B cell (primary cell): Measurements from ENCODE around the gene CCL20. TPM values are rescaled to one million over a fixed set of nuclear protein-coding genes. Genes with fewer than 3 reads are reported as not detected.

Experiments
- ATAC-seq: fragments of 200-7000 bp; cut with Tn5 transposase; one replicate; pipeline ENCODE4 v1.10.0; 2021; ENCODE audit warnings: low read depth, mild to moderate bottlenecking, moderate number of reproducible peaks, moderate library complexity
- CTCF ChIA-PET: fragments of 350-600 bp; sonication (Branson Sonifier 250); formaldehyde crosslinking; loops from one replicate; lab custom pipeline; 2021; ENCODE audit warnings: antibody characterized with exemption, inconsistent platforms; lab: Charles Lee
- POLR2A ChIA-PET: fragments of 350-600 bp; sonication (Branson Sonifier 250); formaldehyde crosslinking; loops from one replicate; lab custom pipeline; 2021; ENCODE audit warnings: antibody characterized with exemption; lab: Charles Lee
- DNase-seq: peaks from one replicate; pipeline ENCODE4 v3.0.0; 2013
- H2AFZ ChIP-seq: 2 replicates; pipeline ENCODE4 v1.6.1; 2012; ENCODE audit warnings: mild to moderate bottlenecking, low read depth, low read length; ENCODE audit not compliant: insufficient read depth, poor library complexity, severe bottlenecking
- H3K27ac ChIP-seq, 2 donors: 1 replicate in 1 of 2; 2 replicates in 1 of 2; pipeline ENCODE4 v1.5.1; 2012 to 2013; ENCODE audit warnings: low read length in 2 of 2, mild to moderate bottlenecking in 2 of 2, moderate library complexity in 1 of 2
- H3K27me3 ChIP-seq, 4 experiments: fragments of 200-600 bp in 1 of 4; sonication (generic) in 1 of 4; replicated peaks in 1 of 4; 1 replicate in 2 of 4; 2 replicates in 2 of 4; pipeline versions ENCODE4 v1.6.1 to v1.7.0; 2013 to 2016; ENCODE audit warnings: low read length in 3 of 4, mild to moderate bottlenecking in 2 of 4, mixed read lengths in 1 of 4, moderate library complexity in 1 of 4; ENCODE audit not compliant: insufficient read depth in 4 of 4, control insufficient read depth in 3 of 4; ENCODE audit errors: control extremely low read depth in 1 of 4
- H3K36me3 ChIP-seq, 2 experiments: replicated peaks in 1 of 2; 1 replicate in 1 of 2; 2 replicates in 1 of 2; pipeline versions ENCODE4 v1.6.1 to v1.7.1; 2013; ENCODE audit warnings: low read length in 1 of 2; ENCODE audit not compliant: insufficient read depth in 2 of 2, control insufficient read depth in 1 of 2; ENCODE audit errors: control extremely low read depth in 1 of 2, extremely low read depth in 1 of 2
- H3K4me1 ChIP-seq, 2 donors: fragments of 200-600 bp in 1 of 2; sonication (generic) in 1 of 2; 1 replicate in 1 of 2; 2 replicates in 1 of 2; pipeline versions ENCODE4 v1.5.1 to v1.6.1; 2013 to 2017; ENCODE audit warnings: low read length in 2 of 2; ENCODE audit not compliant: control insufficient read depth in 2 of 2, insufficient read depth in 2 of 2
- H3K4me2 ChIP-seq: replicated peaks from 2 replicates; pipeline ENCODE3; 2012; ENCODE audit warnings: mild to moderate bottlenecking, low read depth, low read length; ENCODE audit not compliant: poor library complexity, severe bottlenecking
- H3K4me3 ChIP-seq, 5 experiments: fragments of 200-600 bp in 1 of 5; sonication (generic) in 1 of 5; 1 replicate in 3 of 5; 2 replicates in 2 of 5; pipeline versions ENCODE4 v1.5.1 to v1.7.0; 2011 to 2016; ENCODE audit warnings: low read length in 4 of 5, mild to moderate bottlenecking in 4 of 5, low read depth in 2 of 5, control low read depth in 1 of 5, moderate library complexity in 1 of 5; ENCODE audit not compliant: insufficient read depth in 1 of 5; ENCODE audit errors: control extremely low read depth in 1 of 5, extremely low read depth in 1 of 5
- H3K79me2 ChIP-seq: fragments of 200-600 bp; sonication (generic); one replicate; pipeline ENCODE4 v1.6.0; 2016; ENCODE audit warnings: low read length; ENCODE audit not compliant: control insufficient read depth, insufficient read depth
- H3K9ac ChIP-seq: fragments of 200-600 bp; sonication (generic); 2 replicates; pipeline ENCODE4 v1.6.1; 2017; ENCODE audit warnings: mild to moderate bottlenecking, low read length, moderate library complexity
- H3K9me3 ChIP-seq, 3 donors: one replicate each; pipeline versions ENCODE4 v1.6.1 to v1.7.1; 2013; ENCODE audit warnings: low read length in 2 of 3; ENCODE audit not compliant: control insufficient read depth in 2 of 3, insufficient read depth in 1 of 3; ENCODE audit errors: control extremely low read depth in 1 of 3
- H4K20me1 ChIP-seq: 2 replicates; pipeline ENCODE4 v1.6.0; 2012; ENCODE audit warnings: mild to moderate bottlenecking, low read length; ENCODE audit not compliant: insufficient read depth, control insufficient read depth, poor library complexity, severe bottlenecking
- H3K27ac Mint-ChIP-seq: one replicate; pipeline ENCODE4 v1.8.0; 2021; ENCODE audit warnings: mixed read lengths
- H3K27me3 Mint-ChIP-seq: one replicate; pipeline ENCODE4 v1.8.0; 2021; ENCODE audit warnings: mixed read lengths
- H3K4me1 Mint-ChIP-seq: one replicate; pipeline ENCODE4 v1.8.0; 2021; ENCODE audit warnings: mixed read lengths
- H3K4me3 Mint-ChIP-seq: one replicate; pipeline ENCODE4 v1.8.0; 2021; ENCODE audit warnings: mixed read lengths
- H3K9me3 Mint-ChIP-seq: one replicate; pipeline ENCODE4 v1.8.0; 2022; ENCODE audit warnings: mixed read lengths; ENCODE audit not compliant: insufficient read depth
- EZH2 ChIP-seq: IDR thresholded peaks from 2 replicates; pipeline ENCODE4 v1.6.1; 2012; ENCODE audit warnings: borderline replicate concordance, low read depth, mild to moderate bottlenecking, moderate library complexity, low read length; ENCODE audit not compliant: insufficient read depth, poor library complexity, severe bottlenecking
- WGBS: methylation state at CpG from one replicate; pipeline ENCODE4 v1.1.5; 2013; ENCODE audit warnings: missing lambda C conversion rate; ENCODE audit not compliant: insufficient coverage; 5-methylcytosine and 5-hydroxymethylcytosine counted together
- intact Hi-C: fragments of 100-400 bp; cut with micrococcal nuclease; formaldehyde crosslinking; loops from one replicate; pipeline ENCODE4 v1.10.0; 2022
- polyA plus RNA-seq: library from polyadenylated mRNA; depleted of rRNA; stranded (reverse); fragments of >200 nt; gene quantifications from 2 replicates; pipeline ENCODE4 v1.2.3, GENCODE V29; 2012
- total RNA-seq, 2 donors: library from RNA; stranded (reverse); fragments of 120-200 nt in 1 of 2; gene quantifications; 1 replicate in 1 of 2; 2 replicates in 1 of 2; pipeline versions ENCODE4 v1.2.3 to v1.2.4, GENCODE V29; 2013 to 2022
- TF ChIP-seq, protein P1 (sequence below): fragments of 200-600 bp; IDR thresholded peaks from one replicate; pipeline ENCODE4 v1.8.0; 2022; ENCODE audit warnings: antibody characterized with exemption, mild to moderate bottlenecking

Gene CCL20
- total and polyA plus RNA-seq, 2 donors (not counting 1 experiment from before 2014, with no cell fraction given) = 0.31 TPM; not detected in 1

GRCh38 chr2:227780981-227781615 lies 32.5 kb upstream of the CCL20 start:
- ChIA-PET POLR2A (no interaction called here), CTCF (interaction anchor here (2.0 kb wide), 1 partner anchor 15 kb away, joined by 7 read pairs; no protein-coding TSS in a partner anchor)
- Histone ChIP-seq H4K20me1 (no peaks in the 10 kb centered on the region), H3K27ac (no peak overlapping the region), H3K27me3 (peaks cover 0 to 3% (median 0%) of the 10 kb centered on the region in 4 experiments), H3K4me3 (no peak overlapping the region), H2AFZ (no peak overlapping the region), H3K79me2 (no peaks in the 10 kb centered on the region), H3K4me2 (no peak overlapping the region), H3K36me3 (no peaks in the 10 kb centered on the region), H3K9me3 (no peaks in the 10 kb centered on the region), H3K4me1 (peaks cover 4 to 16% of the 10 kb centered on the region in 2 donors), H3K9ac (no peak overlapping the region)
- DNase-seq (no peak), ATAC-seq (no peak)
- H3K4me1 Mint-ChIP-seq = peaks cover 11% of the 10 kb centered on the region
- 93% methylated on average over 12 of the region's 14 CpGs for WGBS
- no peak for TF ChIP-seq EZH2
- TF ChIP-seq, protein P1, sequence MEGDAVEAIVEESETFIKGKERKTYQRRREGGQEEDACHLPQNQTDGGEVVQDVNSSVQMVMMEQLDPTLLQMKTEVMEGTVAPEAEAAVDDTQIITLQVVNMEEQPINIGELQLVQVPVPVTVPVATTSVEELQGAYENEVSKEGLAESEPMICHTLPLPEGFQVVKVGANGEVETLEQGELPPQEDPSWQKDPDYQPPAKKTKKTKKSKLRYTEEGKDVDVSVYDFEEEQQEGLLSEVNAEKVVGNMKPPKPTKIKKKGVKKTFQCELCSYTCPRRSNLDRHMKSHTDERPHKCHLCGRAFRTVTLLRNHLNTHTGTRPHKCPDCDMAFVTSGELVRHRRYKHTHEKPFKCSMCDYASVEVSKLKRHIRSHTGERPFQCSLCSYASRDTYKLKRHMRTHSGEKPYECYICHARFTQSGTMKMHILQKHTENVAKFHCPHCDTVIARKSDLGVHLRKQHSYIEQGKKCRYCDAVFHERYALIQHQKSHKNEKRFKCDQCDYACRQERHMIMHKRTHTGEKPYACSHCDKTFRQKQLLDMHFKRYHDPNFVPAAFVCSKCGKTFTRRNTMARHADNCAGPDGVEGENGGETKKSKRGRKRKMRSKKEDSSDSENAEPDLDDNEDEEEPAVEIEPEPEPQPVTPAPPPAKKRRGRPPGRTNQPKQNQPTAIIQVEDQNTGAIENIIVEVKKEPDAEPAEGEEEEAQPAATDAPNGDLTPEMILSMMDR = no peak
- no peak overlapping the region for H3K4me3 Mint-ChIP-seq
- no peaks in the 10 kb centered on the region for H3K9me3 Mint-ChIP-seq
- intact Hi-C loops = no loop called here
- H3K27me3 Mint-ChIP-seq = peaks cover 13% of the 10 kb centered on the region
- no peak overlapping the region for H3K27ac Mint-ChIP-seq

GRCh38 chr2:227781841-227782240 lies 31.8 kb upstream of the CCL20 start:
- TF ChIP-seq EZH2 = no peak
- TF ChIP-seq, protein P1 = no peak
- Mint-ChIP-seq H3K4me3 (no peak overlapping the region), H3K4me1 (peaks cover 11% of the 10 kb centered on the region), H3K27me3 (peaks cover 13% of the 10 kb centered on the region), H3K9me3 (no peaks in the 10 kb centered on the region), H3K27ac (no peak overlapping the region)
- 89% methylated on average over 7 of the region's 8 CpGs for WGBS
- H4K20me1 ChIP-seq = no peaks in the 10 kb centered on the region
- no peak overlapping the region for H2AFZ ChIP-seq
- peaks cover 0 to 5% (median 0%) of the 10 kb centered on the region in 4 experiments for H3K27me3 ChIP-seq
- H3K36me3 ChIP-seq = no peaks in the 10 kb centered on the region
- intact Hi-C loops = no loop called here
- peaks cover 4 to 16% of the 10 kb centered on the region in 2 donors for H3K4me1 ChIP-seq
- POLR2A ChIA-PET = no interaction called here
- H3K27ac ChIP-seq = no peak overlapping the region
- DNase-seq = no peak
- H3K4me2 ChIP-seq = no peak overlapping the region
- ATAC-seq = no peak
- CTCF ChIA-PET = no interaction called here
- H3K9ac ChIP-seq = no peak overlapping the region
- no peaks in the 10 kb centered on the region for H3K79me2 ChIP-seq
- no peaks in the 10 kb centered on the region for H3K9me3 ChIP-seq
- H3K4me3 ChIP-seq = no peak overlapping the region
